Spleen (tissue), 11 donors: Measurements from ENCODE around the gene SLC25A26. TPM values are rescaled to one million over a fixed set of nuclear protein-coding genes. Genes with fewer than 3 reads are reported as not detected.

Experiments used
- DNase-seq: peaks from one replicate; pipeline ENCODE4 v3.0.0-alpha.2; 2020
- H3K27ac ChIP-seq, 8 donors: fragments of 200-600 bp; sonication (generic) in 7 of 8; 1 replicate in 4 of 8; 2 replicates in 4 of 8; pipeline versions ENCODE4 v1.5.0 to v1.8.0; 2016 to 2021; ENCODE audit warnings: inconsistent platforms in 4 of 8, mild to moderate bottlenecking in 4 of 8, moderate library complexity in 1 of 8
- H3K27me3 ChIP-seq, 7 donors: fragments of 200-600 bp; sonication (generic) in 6 of 7; replicated peaks in 1 of 7; 1 replicate in 4 of 7; 2 replicates in 3 of 7; pipeline versions ENCODE4 v1.5.0 to v1.8.0; 2016 to 2021; ENCODE audit warnings: inconsistent platforms in 3 of 7, mild to moderate bottlenecking in 1 of 7
- H3K36me3 ChIP-seq, 6 donors: fragments of 200-600 bp; sonication (generic) in 5 of 6; 1 replicate in 4 of 6; 2 replicates in 2 of 6; pipeline versions ENCODE4 v1.5.0 to v1.8.0; 2016 to 2021; ENCODE audit warnings: inconsistent platforms in 2 of 6
- H3K4me1 ChIP-seq, 6 donors: fragments of 200-600 bp; sonication (generic) in 5 of 6; 1 replicate in 3 of 6; 2 replicates in 3 of 6; pipeline versions ENCODE4 v1.5.0 to v1.8.0; 2016 to 2021; ENCODE audit warnings: inconsistent platforms in 3 of 6
- H3K4me3 ChIP-seq, 8 donors: fragments of 200-600 bp; sonication (generic) in 7 of 8; 1 replicate in 4 of 8; 2 replicates in 4 of 8; pipeline versions ENCODE4 v1.5.0 to v1.8.0; 2016 to 2021; ENCODE audit warnings: inconsistent platforms in 4 of 8, mild to moderate bottlenecking in 4 of 8, moderate library complexity in 2 of 8
- H3K9me3 ChIP-seq, 8 donors: fragments of 200-600 bp; sonication (generic) in 7 of 8; 1 replicate in 4 of 8; 2 replicates in 4 of 8; pipeline versions ENCODE4 v1.5.0 to v1.8.0; 2016 to 2021; ENCODE audit warnings: inconsistent platforms in 4 of 8
- CTCF ChIP-seq, 11 experiments: fragments of 200-600 bp in 7 of 11; fragments of 450-650 bp in 4 of 11; sonication (generic) in 4 of 11; IDR thresholded peaks in 8 of 11; conservative IDR thresholded peaks in 3 of 11; 1 replicate in 7 of 11; 2 replicates in 4 of 11; pipeline versions ENCODE4 v1.4.0 to v1.8.0; 2016 to 2021; ENCODE audit warnings: antibody characterized with exemption in 11 of 11, inconsistent platforms in 4 of 11, mild to moderate bottlenecking in 1 of 11
- POLR2A ChIP-seq, 3 donors: fragments of 450-650 bp; IDR thresholded peaks; one replicate each; pipeline ENCODE4 v1.5.1; 2017; ENCODE audit warnings: antibody characterized with exemption in 3 of 3, mild to moderate bottlenecking in 1 of 3
- POLR2AphosphoS5 ChIP-seq, 3 donors: sonication (generic); formaldehyde crosslinking; IDR thresholded peaks; one replicate each; pipeline ENCODE4 v1.5.1; 2017; ENCODE audit warnings: antibody characterized with exemption in 3 of 3
- WGBS, 5 donors: extraction: QIAGEN DNeasy Blood & Tissue Kit in 3 of 5; methylation state at CpG; one replicate each; pipeline versions ENCODE4 v1.1.5 to v1.1.7; 2013 to 2018; 5-methylcytosine and 5-hydroxymethylcytosine counted together
- intact Hi-C: fragments of 100-400 bp; cut with DNase I; formaldehyde crosslinking; loops from one replicate; pipeline ENCODE4 v1.15.0; 2023; ENCODE audit warnings: low total_unique reads
- polyA plus RNA-seq, 3 donors: library from polyadenylated mRNA; stranded (reverse); fragments of 200-250 nt; gene quantifications; one replicate each; pipeline ENCODE4 v1.2.1, GENCODE V29; 2013
- total RNA-seq, 7 donors: library from RNA; depleted of rRNA in 3 of 7; stranded (reverse); fragments of >200 nt in 3 of 7; fragmentation: NEBNext Ultra II Directional in 4 of 7; extraction: Animal tissue kit (Norgen Biotek cat#: 25700) in 4 of 7; gene quantifications; one replicate each; pipeline versions ENCODE4 v1.1.0 to v1.2.1, GENCODE V29; 2016 to 2021
- donor health status: healthy with polysubstance abuse.
- donor health status: DM: no; HTN: no; CAD: no; lungs with moderate emphysema.
- donor health status: DM: no; HTN: no; CAD: no.
- donor health status: Bipolar disorder and iron deficiency.
- donor health status: healthy.
- donor health status: DM: no; HTN: no; CAD: no.
- donor health status: DM: yes; HTN: yes; CAD: no.

SLC25A26 gene
- total and polyA plus RNA-seq, 10 donors: 14.9 to 20.9 (median 16.0) TPM

- intact Hi-C loops: no loop called here
Measured at GRCh38 chr3:66186545-66186944, 34.3 kb upstream of the SLC25A26 start.

GRCh38 chr3:66195347-66195783 lies 25.4 kb upstream of the SLC25A26 start:
- H3K36me3 ChIP-seq: no peaks in the 10 kb centered on the region
- 14 to 36% (median 18%) methylated on average over 18 to 21 of the region's 21 CpGs for WGBS, 5 donors
- H3K4me1 ChIP-seq: peaks cover 0 to 6% (median 0%) of the 10 kb centered on the region in 6 donors
- peak overlapping the region in 1 of 8 donors; percentile 44 for H3K4me3 ChIP-seq
- TF ChIP-seq POLR2AphosphoS5 (IDR thresholded peaks at IDR 0.05): peak in 1 of 3 donors; percentile 19
- no peak for TF ChIP-seq POLR2A (IDR thresholded peaks at IDR 0.05)
- no peak for TF ChIP-seq CTCF (IDR thresholded peaks at IDR 0.05 in 8 of 11, conservative IDR thresholded peaks at IDR 0.05 in 3 of 11)
- no peaks in the 10 kb centered on the region for H3K9me3 ChIP-seq
- peaks cover 0 to 26% (median 0%) of the 10 kb centered on the region in 7 donors for H3K27me3 ChIP-seq
- no peak overlapping the region for H3K27ac ChIP-seq
- intact Hi-C loops: no loop called here
- no peak for DNase-seq

More at GRCh38 chr3:66186545-66186944, 34.3 kb upstream of the SLC25A26 start:
- Histone ChIP-seq H3K36me3 (no peaks in the 10 kb centered on the region), H3K27me3 (peaks cover 0 to 7% (median 0%) of the 10 kb centered on the region in 7 donors), H3K27ac (no peak overlapping the region), H3K4me3 (no peak overlapping the region), H3K4me1 (no peaks in the 10 kb centered on the region), H3K9me3 (no peaks in the 10 kb centered on the region)
- TF ChIP-seq POLR2AphosphoS5 (IDR thresholded peaks at IDR 0.05): no peak
- TF ChIP-seq POLR2A (IDR thresholded peaks at IDR 0.05): no peak
- TF ChIP-seq CTCF (IDR thresholded peaks at IDR 0.05 in 8 of 11, conservative IDR thresholded peaks at IDR 0.05 in 3 of 11): no peak
- DNase-seq: no peak

GRCh38 chr3:66196633-66197032 lies 24.2 kb upstream of the SLC25A26 start:
- peaks cover 0 to 6% (median 0%) of the 10 kb centered on the region in 6 donors for H3K4me1 ChIP-seq
- no peaks in the 10 kb centered on the region for H3K36me3 ChIP-seq
- intact Hi-C loops: no loop called here
- no peak overlapping the region for H3K4me3 ChIP-seq
- H3K27ac ChIP-seq: no peak overlapping the region
- H3K27me3 ChIP-seq: peaks cover 0 to 18% (median 0%) of the 10 kb centered on the region in 7 donors
- no peak for DNase-seq
- no peaks in the 10 kb centered on the region for H3K9me3 ChIP-seq
- TF ChIP-seq POLR2A (IDR thresholded peaks at IDR 0.05) (no peak), POLR2AphosphoS5 (IDR thresholded peaks at IDR 0.05) (no peak), CTCF (IDR thresholded peaks at IDR 0.05 in 8 of 11, conservative IDR thresholded peaks at IDR 0.05 in 3 of 11) (peak in 1 of 11 experiments; percentile 15)

- no peak overlapping the region for H3K27ac ChIP-seq
- H3K9me3 ChIP-seq: no peaks in the 10 kb centered on the region
- H3K4me3 ChIP-seq: no peak overlapping the region
- H3K4me1 ChIP-seq: peaks cover 0 to 6% (median 0%) of the 10 kb centered on the region in 6 donors
- H3K36me3 ChIP-seq: no peaks in the 10 kb centered on the region
- peaks cover 0 to 15% (median 0%) of the 10 kb centered on the region in 7 donors for H3K27me3 ChIP-seq
- 76 to 82% (median 80%) methylated on average over 7 of the region's 7 CpGs for WGBS, 5 donors
- DNase-seq: no peak
- intact Hi-C loops: no loop called here
- no peak for TF ChIP-seq CTCF (IDR thresholded peaks at IDR 0.05 in 8 of 11, conservative IDR thresholded peaks at IDR 0.05 in 3 of 11)
- TF ChIP-seq POLR2AphosphoS5 (IDR thresholded peaks at IDR 0.05): no peak
- TF ChIP-seq POLR2A (IDR thresholded peaks at IDR 0.05): no peak
Measured at GRCh38 chr3:66198437-66199088, 22.2 kb upstream of the SLC25A26 start.
